ENCODE results near the gene CCDC12. TPM values are rescaled to one million over a fixed set of nuclear protein-coding genes. Genes with fewer than 3 reads are reported as not detected.

CCDC12 gene
- total RNA-seq, 1 donor from 2014 or later, result 50.5 TPM

GRCh38 chr3:47010111-47010712 lies 33.7 kb upstream of the CCDC12 start:
- H3K4me3 Mint-ChIP-seq, result peak overlapping the region; percentile 73

GRCh38 chr3:47009225-47010110 lies 32.9 kb upstream of the CCDC12 start:
- peak overlapping the region; percentile 98 for H3K27ac Mint-ChIP-seq
- peak overlapping the region; percentile 73 for H3K4me3 Mint-ChIP-seq
- H3K27me3 Mint-ChIP-seq (ENCODE audit: low read depth), result no peaks in the 10 kb centered on the region
- H3K36me3 Mint-ChIP-seq, result peaks cover 13% of the 10 kb centered on the region
- no peaks in the 10 kb centered on the region for H3K9me3 Mint-ChIP-seq
- peaks cover 9% of the 10 kb centered on the region for H3K4me1 Mint-ChIP-seq
- peak; percentile 91 to 94 for DNase-seq (ENCODE audit: low spot score in 2 of 2, unreplicated experiment in 2 of 2)
- TF ChIP-seq CTCF (IDR thresholded peaks at IDR 0.05; ENCODE audit: unreplicated experiment), result peak; percentile 16

More at GRCh38 chr3:47010111-47010712, 33.7 kb upstream of the CCDC12 start:
- Mint-ChIP-seq H3K27me3 (ENCODE audit: low read depth) (no peaks in the 10 kb centered on the region), H3K27ac (peak overlapping the region; percentile 98), H3K4me1 (peaks cover 9% of the 10 kb centered on the region), H3K9me3 (no peaks in the 10 kb centered on the region), H3K36me3 (peaks cover 15% of the 10 kb centered on the region)
- DNase-seq (ENCODE audit: low spot score in 2 of 2, unreplicated experiment in 2 of 2), result peak in 1 of 2 experiments; percentile 23
- TF ChIP-seq CTCF (IDR thresholded peaks at IDR 0.05; ENCODE audit: unreplicated experiment), result no peak

DNA sequence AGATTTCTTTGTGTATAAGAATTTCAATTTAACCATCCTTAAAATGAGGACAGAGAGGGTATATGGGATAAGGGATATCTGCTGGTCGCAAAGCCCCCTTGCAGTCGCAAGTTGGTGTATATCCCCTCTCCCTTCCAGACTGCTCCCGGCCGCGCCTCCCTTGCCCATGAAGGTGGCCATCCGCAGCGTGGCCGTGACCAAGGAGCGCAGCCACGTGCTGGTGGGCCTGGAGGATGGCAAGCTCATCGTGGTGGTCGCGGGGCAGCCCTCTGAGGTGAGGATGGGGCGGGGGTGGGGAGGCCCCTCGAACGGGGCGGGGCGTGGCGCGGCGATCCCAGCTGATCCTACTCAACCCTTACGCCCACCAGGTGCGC lies 32.3 kb upstream of the CCDC12 start:
- Mint-ChIP-seq H3K9me3 (no peaks in the 10 kb centered on the region), H3K27me3 (ENCODE audit: low read depth) (no peaks in the 10 kb centered on the region), H3K36me3 (peaks cover 13% of the 10 kb centered on the region), H3K27ac (no peak overlapping the region), H3K4me3 (peak overlapping the region; percentile 43), H3K4me1 (peaks cover 9% of the 10 kb centered on the region)
- TF ChIP-seq CTCF (IDR thresholded peaks at IDR 0.05; ENCODE audit: unreplicated experiment), result no peak
- no peak for DNase-seq (ENCODE audit: low spot score in 2 of 2, unreplicated experiment in 2 of 2)

DNA sequence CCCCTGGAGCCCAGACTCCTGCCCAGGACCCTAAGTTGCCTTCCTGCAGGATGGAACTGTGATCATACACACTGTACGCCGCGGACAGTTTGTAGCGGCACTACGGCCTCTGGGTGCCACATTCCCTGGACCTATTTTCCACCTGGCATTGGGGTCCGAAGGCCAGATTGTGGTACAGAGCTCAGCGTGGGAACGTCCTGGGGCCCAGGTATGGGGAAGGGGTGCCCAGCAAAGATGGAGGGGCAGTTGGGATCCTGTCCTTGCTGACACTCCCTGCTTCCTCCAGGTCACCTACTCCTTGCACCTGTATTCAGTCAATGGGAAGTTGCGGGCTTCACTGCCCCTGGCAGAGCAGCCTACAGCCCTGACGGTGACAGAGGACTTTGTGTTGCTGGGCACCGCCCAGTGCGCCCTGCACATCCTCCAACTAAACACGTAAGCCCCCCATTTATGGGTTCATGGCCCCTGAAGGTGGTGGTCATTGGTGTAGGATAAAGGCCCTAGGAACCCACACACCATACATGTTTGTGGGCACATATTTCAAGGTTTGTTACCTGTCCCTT lies 31.8 kb upstream of the CCDC12 start:
- Mint-ChIP-seq H3K27me3 (ENCODE audit: low read depth) (no peaks in the 10 kb centered on the region), H3K4me3 (peak overlapping the region; percentile 43), H3K27ac (no peak overlapping the region), H3K36me3 (peaks cover 13% of the 10 kb centered on the region), H3K9me3 (no peaks in the 10 kb centered on the region), H3K4me1 (peaks cover 9% of the 10 kb centered on the region)
- no peak for TF ChIP-seq CTCF (IDR thresholded peaks at IDR 0.05; ENCODE audit: unreplicated experiment)
- DNase-seq (ENCODE audit: low spot score in 2 of 2, unreplicated experiment in 2 of 2), result no peak

- Mint-ChIP-seq H3K9me3 (no peaks in the 10 kb centered on the region), H3K27ac (no peak overlapping the region), H3K4me3 (no peak overlapping the region), H3K27me3 (ENCODE audit: low read depth) (no peaks in the 10 kb centered on the region), H3K4me1 (peaks cover 9% of the 10 kb centered on the region), H3K36me3 (peaks cover 13% of the 10 kb centered on the region)
- DNase-seq (ENCODE audit: low spot score in 2 of 2, unreplicated experiment in 2 of 2), result no peak
- TF ChIP-seq CTCF (IDR thresholded peaks at IDR 0.05; ENCODE audit: unreplicated experiment), result no peak
Measured at GRCh38 chr3:47007482-47008233, 31.1 kb upstream of the CCDC12 start.
